ENCODE data around the gene FOXP2. TPM values are rescaled to one million over a fixed set of nuclear protein-coding genes. Genes with fewer than 3 reads are reported as not detected.
"Not testable (repeated sequence)": the region's sequence is repeated elsewhere in the genome, so short reads cannot be mapped to it uniquely, and the experiment has no call there.

The FOXP2 gene
- total RNA-seq, 3 donors from 2014 or later (not counting 1 experiment from before 2014, with no cell fraction given): not detected

GRCh38 chr7:114606100-114606499, 191.5 kb downstream of the FOXP2 start:
- no peaks in the 10 kb centered on the region for H3K36me3 Mint-ChIP-seq
- no peak overlapping the region for H3K4me3 Mint-ChIP-seq
- TF ChIP-seq CTCF (IDR thresholded peaks at IDR 0.05): no peak
- no peak overlapping the region for H3K4me3 ChIP-seq (ENCODE audit: low read length)
- peaks cover 2 to 3% of the 10 kb centered on the region in 2 donors for H3K9me3 Mint-ChIP-seq
- WGBS (ENCODE audit: insufficient coverage): 83% methylated on average over 2 of the region's 2 CpGs
- ATAC-seq: no peak
- no peaks in the 10 kb centered on the region for H3K4me1 ChIP-seq (ENCODE audit: control insufficient read depth, insufficient read depth, low read length)
- no peaks in the 10 kb centered on the region for H3K27me3 Mint-ChIP-seq (ENCODE audit: low read depth in 2 of 2)
- H3K9me3 ChIP-seq (ENCODE audit: control insufficient read depth, insufficient read depth, low read length): no peaks in the 10 kb centered on the region
- no peaks in the 10 kb centered on the region for H3K4me1 Mint-ChIP-seq
- H3K27me3 ChIP-seq (ENCODE audit: control insufficient read depth, insufficient read depth, low read length): no peaks in the 10 kb centered on the region
- no peaks in the 10 kb centered on the region for H3K36me3 ChIP-seq (ENCODE audit: control insufficient read depth, insufficient read depth, low read length)
- DNase-seq: no peak
- H3K27ac ChIP-seq (ENCODE audit: low read length): no peak overlapping the region
- no peak overlapping the region for H3K27ac Mint-ChIP-seq
- intact Hi-C loops (cut with micrococcal nuclease): no loop called here

DNA sequence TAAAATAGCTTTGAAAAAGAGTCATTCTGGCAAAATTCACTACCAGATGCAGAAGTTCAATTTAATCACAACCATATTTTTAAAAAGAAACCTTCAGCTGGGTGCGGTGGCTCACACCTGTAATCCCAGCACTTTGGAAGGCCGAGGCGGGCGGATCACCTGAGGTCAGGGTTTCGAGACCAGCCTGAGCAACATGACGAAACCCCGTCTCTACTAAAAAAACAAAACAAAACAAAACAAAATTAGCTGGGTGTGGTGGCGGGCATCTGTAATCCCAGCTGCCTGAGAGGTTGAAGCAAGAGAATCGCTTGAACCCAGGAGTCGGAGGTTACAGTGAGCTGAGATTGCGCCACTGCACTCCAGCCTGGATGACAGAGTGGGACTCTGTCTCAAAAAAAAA, 194.2 kb downstream of the FOXP2 start:
- H3K4me3 Mint-ChIP-seq; H3K36me3 ChIP-seq (ENCODE audit: control insufficient read depth, insufficient read depth, low read length); H3K4me1 Mint-ChIP-seq; H3K4me1 ChIP-seq (ENCODE audit: control insufficient read depth, insufficient read depth, low read length); DNase-seq; H3K4me3 ChIP-seq (ENCODE audit: low read length); H3K27ac Mint-ChIP-seq; H3K36me3 Mint-ChIP-seq; H3K27me3 Mint-ChIP-seq (ENCODE audit: low read depth in 2 of 2); intact Hi-C loops (cut with micrococcal nuclease); H3K9me3 ChIP-seq (ENCODE audit: control insufficient read depth, insufficient read depth, low read length); H3K9me3 Mint-ChIP-seq; H3K27me3 ChIP-seq (ENCODE audit: control insufficient read depth, insufficient read depth, low read length); ATAC-seq; H3K27ac ChIP-seq (ENCODE audit: low read length): not testable (repeated sequence)
- WGBS (ENCODE audit: insufficient coverage): 95% methylated on average over 8 of the region's 11 CpGs

DNA sequence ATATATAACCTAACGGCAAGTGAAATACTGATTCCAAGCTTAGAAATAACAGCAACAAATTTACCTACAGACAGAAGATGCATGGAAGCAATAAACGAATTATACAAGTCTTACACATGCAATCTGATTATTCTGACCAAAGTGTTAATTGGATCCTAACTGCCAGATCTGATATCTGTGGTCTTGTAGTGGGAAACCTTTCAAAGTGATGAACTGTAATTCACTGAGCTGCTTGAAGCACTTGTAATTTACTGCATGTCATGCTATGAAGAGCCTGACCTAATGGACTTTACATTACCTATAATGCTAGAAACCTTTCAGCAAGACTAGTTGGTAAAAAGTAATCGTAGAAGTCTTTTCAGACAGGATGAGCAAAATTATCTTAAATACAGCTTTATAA, 205.6 kb downstream of the FOXP2 start:
- Histone ChIP-seq H3K27ac (ENCODE audit: low read length) (no peak overlapping the region), H3K4me1 (ENCODE audit: control insufficient read depth, insufficient read depth, low read length) (no peaks in the 10 kb centered on the region), H3K27me3 (ENCODE audit: control insufficient read depth, insufficient read depth, low read length) (no peaks in the 10 kb centered on the region), H3K4me3 (ENCODE audit: low read length) (no peak overlapping the region), H3K9me3 (ENCODE audit: control insufficient read depth, insufficient read depth, low read length) (no peaks in the 10 kb centered on the region), H3K36me3 (ENCODE audit: control insufficient read depth, insufficient read depth, low read length) (no peaks in the 10 kb centered on the region)
- no peaks in the 10 kb centered on the region for H3K4me1 Mint-ChIP-seq
- H3K4me3 Mint-ChIP-seq: no peak overlapping the region
- TF ChIP-seq CTCF (IDR thresholded peaks at IDR 0.05): no peak
- H3K27ac Mint-ChIP-seq: no peak overlapping the region
- DNase-seq (no peak), ATAC-seq (no peak)
- 94% methylated on average over 1 of the region's 3 CpGs for WGBS (ENCODE audit: insufficient coverage)
- intact Hi-C loops (cut with micrococcal nuclease): no loop called here
- no peaks in the 10 kb centered on the region for H3K27me3 Mint-ChIP-seq (ENCODE audit: low read depth in 2 of 2)
- no peaks in the 10 kb centered on the region for H3K36me3 Mint-ChIP-seq
- H3K9me3 Mint-ChIP-seq: peaks cover 6 to 7% of the 10 kb centered on the region in 2 donors

GRCh38 chr7:114622221-114622620, 207.6 kb downstream of the FOXP2 start:
- Mint-ChIP-seq H3K27me3 (ENCODE audit: low read depth in 2 of 2) (no peaks in the 10 kb centered on the region), H3K36me3 (no peaks in the 10 kb centered on the region), H3K9me3 (peaks cover 4 to 5% of the 10 kb centered on the region in 2 donors), H3K4me3 (no peak overlapping the region), H3K27ac (no peak overlapping the region), H3K4me1 (no peaks in the 10 kb centered on the region)
- WGBS (ENCODE audit: insufficient coverage): 78% methylated on average over 1 of the region's 1 CpG
- H3K4me3 ChIP-seq (ENCODE audit: low read length): no peak overlapping the region
- no peak for ATAC-seq
- no peak overlapping the region for H3K27ac ChIP-seq (ENCODE audit: low read length)
- TF ChIP-seq CTCF (IDR thresholded peaks at IDR 0.05): no peak
- no peaks in the 10 kb centered on the region for H3K9me3 ChIP-seq (ENCODE audit: control insufficient read depth, insufficient read depth, low read length)
- no peaks in the 10 kb centered on the region for H3K27me3 ChIP-seq (ENCODE audit: control insufficient read depth, insufficient read depth, low read length)
- H3K36me3 ChIP-seq (ENCODE audit: control insufficient read depth, insufficient read depth, low read length): no peaks in the 10 kb centered on the region
- intact Hi-C loops (cut with micrococcal nuclease): no loop called here
- H3K4me1 ChIP-seq (ENCODE audit: control insufficient read depth, insufficient read depth, low read length): no peaks in the 10 kb centered on the region
- no peak for DNase-seq
